ENCODE measurements around the gene SDHD. TPM values are rescaled to one million over a fixed set of nuclear protein-coding genes. Genes with fewer than 3 reads are reported as not detected.

Gene SDHD
- total RNA-seq (2022; extraction: Qiagen RNA extraction): 63.4 to 89.6 TPM (median 68.7 TPM) in 5 replicates

DNA sequence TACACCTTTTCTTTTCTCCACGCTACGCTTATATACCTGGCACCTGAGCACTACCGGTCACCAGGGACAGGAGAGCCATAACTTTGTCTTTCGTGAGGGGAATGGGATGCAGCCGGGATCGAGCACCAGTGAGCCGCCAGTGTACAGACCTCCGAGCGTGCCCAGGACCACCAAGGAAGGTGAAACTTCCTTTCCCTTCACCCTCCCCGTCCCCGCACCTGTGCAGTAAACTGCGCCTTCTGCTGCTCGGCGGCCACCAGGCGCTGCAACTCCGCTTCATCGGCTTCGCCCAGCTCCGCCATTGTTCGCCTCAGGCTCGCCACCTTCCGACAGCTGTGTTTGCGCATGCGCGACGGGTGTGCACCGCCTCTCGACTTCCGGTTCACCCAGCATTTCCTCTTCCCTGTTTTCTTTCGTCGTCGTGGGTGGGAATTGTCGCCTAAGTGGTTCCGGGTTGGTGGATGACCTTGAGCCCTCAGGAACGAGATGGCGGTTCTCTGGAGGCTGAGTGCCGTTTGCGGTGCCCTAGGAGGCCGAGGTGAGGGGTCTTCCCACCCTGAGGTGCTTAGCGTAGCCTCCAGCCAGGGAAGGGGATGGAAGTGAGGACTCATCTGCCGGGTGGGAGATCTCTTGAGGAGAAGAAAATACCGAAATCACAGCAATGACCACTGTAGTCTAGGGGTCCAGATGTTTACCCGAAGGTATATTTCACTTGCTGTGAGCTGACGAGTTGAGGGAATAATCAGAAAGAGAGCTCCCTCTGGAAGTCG is at the start of gene SDHD, which contains the start of gene TIMM8B:
Gene SDHD (plus strand): TSS at position 452 of the 770 bp plus-strand sequence. CDS start 35 bp downstream, at position 487.
Gene TIMM8B (minus strand): TSS at position 335 of the 770 bp plus-strand sequence. CDS start 33 bp downstream, at position 302.

GRCh38 chr11:112073941-112074811 is 12.5 kb upstream of the SDHD start, which contains the start of the genes NKAPD1 and PIH1D2:
Gene NKAPD1, plus strand, starts transcription at chr11:112074299. Its CDS starts 1,276 bp downstream, at chr11:112075575.
Gene PIH1D2, minus strand, starts transcription at chr11:112074017. Its CDS starts 843 bp downstream, at chr11:112073174.

Other genes with a start within 250 kb of the SDHD start
- gene ALG9, start 215.3 kb upstream of the SDHD start, total RNA-seq (2022; extraction: Qiagen RNA extraction): 18.6 to 21.2 TPM (median 19.2 TPM) in 5 replicates
- 1.4 to 1.6 TPM (median 1.5 TPM) in 5 replicates for gene FDXACB1, start 207.7 kb upstream of the SDHD start, total RNA-seq (2022; extraction: Qiagen RNA extraction)
- gene CFAP68, start 207.3 kb upstream of the SDHD start, total RNA-seq (2022; extraction: Qiagen RNA extraction): 30.2 to 35.4 TPM (median 31.7 TPM) in 5 replicates
- gene CRYAB, start 175.1 kb upstream of the SDHD start, total RNA-seq (2022; extraction: Qiagen RNA extraction): 12.8 to 27.1 TPM (median 15.4 TPM) in 5 replicates
- gene HSPB2, start 174.1 kb upstream of the SDHD start, total RNA-seq (2022; extraction: Qiagen RNA extraction): not detected in 5 replicates
- 0.12 to 0.31 TPM (median 0.21 TPM) in 4 of 5 replicates, not detected in the other for gene C11orf52, start 168.0 kb upstream of the SDHD start, total RNA-seq (2022; extraction: Qiagen RNA extraction)
- gene DIXDC1, start 149.5 kb upstream of the SDHD start, total RNA-seq (2022; extraction: Qiagen RNA extraction): 5.6 to 9.5 TPM (median 8.2 TPM) in 5 replicates
- gene DLAT, start 61.5 kb upstream of the SDHD start, total RNA-seq (2022; extraction: Qiagen RNA extraction): 23.6 to 34.4 TPM (median 28.1 TPM) in 5 replicates
- gene PIH1D2, start 12.9 kb upstream of the SDHD start, total RNA-seq (2022; extraction: Qiagen RNA extraction): 0.61 to 1.3 TPM (median 0.86 TPM) in 5 replicates
- gene NKAPD1, start 12.6 kb upstream of the SDHD start, total RNA-seq (2022; extraction: Qiagen RNA extraction): 12.3 to 21.3 TPM (median 14.9 TPM) in 5 replicates
- 61.4 to 72.8 TPM (median 68.1 TPM) in 5 replicates for gene TIMM8B, start 117 bp upstream of the SDHD start, total RNA-seq (2022; extraction: Qiagen RNA extraction)
- 86.2 to 98.7 TPM (median 87.2 TPM) in 5 replicates for gene IL18, start 77.2 kb downstream of the SDHD start, total RNA-seq (2022; extraction: Qiagen RNA extraction)
- not detected in 5 replicates for gene TEX12, start 80.5 kb downstream of the SDHD start, total RNA-seq (2022; extraction: Qiagen RNA extraction)
- 0.70 to 1.5 TPM (median 0.96 TPM) in 5 replicates for gene BCO2, start 88.6 kb downstream of the SDHD start, total RNA-seq (2022; extraction: Qiagen RNA extraction)
- gene PTS, start 139.6 kb downstream of the SDHD start, total RNA-seq (2022; extraction: Qiagen RNA extraction): 26.9 to 29.5 TPM (median 28.1 TPM) in 5 replicates
- gene PLET1, start 174.0 kb downstream of the SDHD start, total RNA-seq (2022; extraction: Qiagen RNA extraction): not detected in 5 replicates